ENCODE measurements around the gene JAKMIP1.

Gene JAKMIP1

DNA sequence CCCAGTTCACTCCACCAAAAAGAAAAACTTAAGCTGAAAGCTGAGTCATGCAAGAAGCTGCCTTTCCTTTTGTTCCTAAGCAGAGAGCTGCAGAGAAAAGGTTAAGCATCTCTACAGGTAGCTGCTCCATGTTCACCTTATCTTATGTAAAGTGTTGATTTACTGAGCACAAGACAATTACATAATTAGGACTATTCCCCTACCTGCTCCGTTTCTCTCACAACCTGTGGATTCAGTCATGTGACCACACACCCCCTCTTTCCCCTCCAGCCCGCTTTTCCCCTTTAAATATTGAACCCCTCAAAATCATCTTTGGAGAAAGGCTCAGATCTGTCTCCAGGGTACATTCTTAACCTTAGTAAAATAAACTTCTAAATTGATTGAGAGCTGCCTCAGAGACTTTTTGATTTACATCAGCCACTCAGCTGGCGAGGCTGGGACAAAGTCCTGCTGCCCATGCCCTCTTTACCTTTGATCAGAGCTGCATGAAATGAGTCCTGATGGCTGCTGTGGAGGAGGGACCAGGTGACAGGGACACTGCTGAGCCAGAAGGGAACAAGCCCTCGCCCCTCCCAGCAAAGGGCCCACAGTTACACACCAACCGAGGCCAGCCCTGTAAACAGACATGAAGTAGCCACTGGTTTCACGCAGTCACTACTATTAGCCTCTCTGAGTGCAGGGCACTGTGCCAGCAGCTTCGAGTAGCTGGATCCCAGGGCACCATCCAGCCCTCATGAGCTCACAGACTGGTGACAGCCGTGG lies 128.2 kb downstream of the JAKMIP1 start:
- FAIRE-seq (no peak), DNase-seq (ENCODE audit: insufficient read length, low spot score) (no peak)
- TF ChIP-seq POU2F2 (IDR thresholded peaks at IDR 0.05; ENCODE audit: low read depth, low read length), result no peak

- FAIRE-seq (no peak), DNase-seq (ENCODE audit: insufficient read length, low spot score) (no peak)
- TF ChIP-seq POLR2A (IDR thresholded peaks at IDR 0.05; ENCODE audit: low read depth, low read length) (no peak), POLR2AphosphoS5 (IDR thresholded peaks at IDR 0.05; ENCODE audit: low read depth, low read length) (no peak), SPI1 (IDR thresholded peaks at IDR 0.05; ENCODE audit: low read depth, low read length) (no peak), PAX5 (IDR thresholded peaks at IDR 0.05; ENCODE audit: insufficient read depth, low read length, severe bottlenecking) (no peak), TAF1 (IDR thresholded peaks at IDR 0.05; ENCODE audit: low read depth, low read length) (no peak), POU2F2 (IDR thresholded peaks at IDR 0.05; ENCODE audit: low read depth, low read length) (no peak)
These were observed 129.0 kb downstream of the JAKMIP1 start for GRCh38 chr4:6071191-6071958.

DNA sequence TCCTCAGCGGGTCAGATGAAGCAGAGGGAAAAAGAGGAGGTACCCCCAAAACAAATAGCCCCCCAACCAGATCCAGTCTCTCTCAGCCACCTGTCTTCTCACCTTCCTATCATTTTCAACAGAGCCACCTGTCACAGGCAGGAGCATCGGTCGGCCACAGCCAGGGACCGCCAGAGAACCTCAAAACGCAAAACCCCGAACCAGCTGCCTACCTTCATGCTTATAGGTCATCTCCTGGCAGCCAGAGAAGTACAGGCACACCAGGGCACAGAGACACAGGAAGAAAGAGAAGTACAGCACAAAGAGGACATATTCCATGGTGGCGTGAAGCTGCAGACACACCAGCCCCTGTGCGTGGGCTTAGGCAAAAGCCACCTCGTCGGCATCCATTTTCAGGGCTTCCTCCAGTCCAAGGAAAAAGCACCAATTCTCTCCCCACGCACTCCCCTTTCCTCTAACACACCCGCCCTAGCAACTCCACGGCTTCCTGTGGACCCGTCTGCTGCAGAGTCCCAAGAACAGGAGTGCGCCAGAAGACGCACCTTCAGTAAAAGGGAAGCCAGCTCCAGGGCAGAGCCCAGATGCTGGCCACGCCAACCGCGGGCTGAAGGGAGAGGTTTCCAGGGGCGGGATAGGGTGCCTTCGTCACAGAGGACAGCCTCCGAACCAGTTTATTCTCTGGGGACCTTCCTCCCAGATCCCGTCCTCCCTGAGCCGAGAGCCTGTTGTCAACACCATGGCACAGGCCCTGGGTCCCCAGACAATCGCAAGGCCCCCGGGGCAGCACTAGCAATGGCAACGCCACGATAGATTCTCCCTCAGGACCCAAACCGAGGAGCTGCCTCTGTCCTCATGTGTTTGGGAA lies 130.3 kb downstream of the JAKMIP1 start:
- FAIRE-seq (no peak), DNase-seq (ENCODE audit: insufficient read length, low spot score) (no peak)
- TF ChIP-seq TAF1 (IDR thresholded peaks at IDR 0.05; ENCODE audit: low read depth, low read length) (no peak), SPI1 (IDR thresholded peaks at IDR 0.05; ENCODE audit: low read depth, low read length) (no peak), PAX5 (IDR thresholded peaks at IDR 0.05; ENCODE audit: insufficient read depth, low read length, severe bottlenecking) (no peak), POLR2A (IDR thresholded peaks at IDR 0.05; ENCODE audit: low read depth, low read length) (no peak), POLR2AphosphoS5 (IDR thresholded peaks at IDR 0.05; ENCODE audit: low read depth, low read length) (no peak), POU2F2 (IDR thresholded peaks at IDR 0.05; ENCODE audit: low read depth, low read length) (no peak)

GRCh38 chr4:6068986-6069385 lies 131.4 kb downstream of the JAKMIP1 start:
- no peak for DNase-seq (ENCODE audit: insufficient read length, low spot score)
- TF ChIP-seq POLR2A (IDR thresholded peaks at IDR 0.05; ENCODE audit: low read depth, low read length) (no peak), TAF1 (IDR thresholded peaks at IDR 0.05; ENCODE audit: low read depth, low read length) (no peak), POLR2AphosphoS5 (IDR thresholded peaks at IDR 0.05; ENCODE audit: low read depth, low read length) (no peak), PAX5 (IDR thresholded peaks at IDR 0.05; ENCODE audit: insufficient read depth, low read length, severe bottlenecking) (no peak), POU2F2 (IDR thresholded peaks at IDR 0.05; ENCODE audit: low read depth, low read length) (no peak), SPI1 (IDR thresholded peaks at IDR 0.05; ENCODE audit: low read depth, low read length) (no peak)
- no peak for FAIRE-seq

DNA sequence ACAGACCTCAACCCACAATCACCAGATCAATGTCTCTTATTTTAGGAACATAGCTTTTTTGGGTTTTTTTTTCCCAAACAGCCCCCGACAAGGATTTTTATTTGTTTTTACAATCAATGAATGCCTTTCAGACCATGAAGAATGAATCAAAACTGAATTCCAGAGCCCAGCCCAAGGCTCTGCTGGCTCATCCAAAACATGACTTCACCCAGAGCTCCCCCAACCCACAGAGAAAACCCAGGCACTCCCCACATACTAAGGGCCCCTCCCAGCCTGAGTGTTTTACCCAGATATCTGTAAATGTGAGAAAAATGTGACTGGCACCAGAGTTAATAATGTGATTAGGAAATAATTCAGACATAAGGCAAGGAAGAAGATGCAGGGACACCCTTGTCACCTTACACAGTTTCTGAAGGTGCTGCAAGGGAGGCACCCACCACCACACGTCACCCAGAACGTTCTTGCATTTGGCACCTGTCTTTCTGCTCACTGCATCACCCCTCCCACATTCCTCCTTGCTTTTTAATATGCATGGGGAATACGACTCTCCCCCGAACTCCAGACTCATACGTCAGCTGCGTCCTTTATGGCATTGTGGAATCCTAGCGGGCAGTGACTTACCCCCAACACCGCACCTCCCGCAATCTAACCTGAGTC lies 134.3 kb downstream of the JAKMIP1 start:
- no peak for TF ChIP-seq POU2F2 (IDR thresholded peaks at IDR 0.05; ENCODE audit: low read depth, low read length)
- TF ChIP-seq POLR2A (IDR thresholded peaks at IDR 0.05; ENCODE audit: low read depth, low read length), result no peak
- no peak for TF ChIP-seq SPI1 (IDR thresholded peaks at IDR 0.05; ENCODE audit: low read depth, low read length)
- TF ChIP-seq PAX5 (IDR thresholded peaks at IDR 0.05; ENCODE audit: insufficient read depth, low read length, severe bottlenecking), result no peak
- no peak for TF ChIP-seq POLR2AphosphoS5 (IDR thresholded peaks at IDR 0.05; ENCODE audit: low read depth, low read length)
- TF ChIP-seq TAF1 (IDR thresholded peaks at IDR 0.05; ENCODE audit: low read depth, low read length), result no peak
- DNase-seq (ENCODE audit: insufficient read length, low spot score) (no peak), FAIRE-seq (no peak)

GRCh38 chr4:6065166-6065565 lies 135.2 kb downstream of the JAKMIP1 start:
- no peak for DNase-seq (ENCODE audit: insufficient read length, low spot score)
- FAIRE-seq, result no peak
- TF ChIP-seq SPI1 (IDR thresholded peaks at IDR 0.05; ENCODE audit: low read depth, low read length) (no peak), POU2F2 (IDR thresholded peaks at IDR 0.05; ENCODE audit: low read depth, low read length) (no peak), POLR2AphosphoS5 (IDR thresholded peaks at IDR 0.05; ENCODE audit: low read depth, low read length) (no peak), POLR2A (IDR thresholded peaks at IDR 0.05; ENCODE audit: low read depth, low read length) (no peak), TAF1 (IDR thresholded peaks at IDR 0.05; ENCODE audit: low read depth, low read length) (no peak)

GRCh38 chr4:6064383-6064782 lies 136.0 kb downstream of the JAKMIP1 start:
- FAIRE-seq (no peak), DNase-seq (ENCODE audit: insufficient read length, low spot score) (no peak)
- TF ChIP-seq TAF1 (IDR thresholded peaks at IDR 0.05; ENCODE audit: low read depth, low read length) (no peak), POLR2AphosphoS5 (IDR thresholded peaks at IDR 0.05; ENCODE audit: low read depth, low read length) (no peak), SPI1 (IDR thresholded peaks at IDR 0.05; ENCODE audit: low read depth, low read length) (no peak), POLR2A (IDR thresholded peaks at IDR 0.05; ENCODE audit: low read depth, low read length) (no peak), PAX5 (IDR thresholded peaks at IDR 0.05; ENCODE audit: insufficient read depth, low read length, severe bottlenecking) (no peak), POU2F2 (IDR thresholded peaks at IDR 0.05; ENCODE audit: low read depth, low read length) (no peak)

- no peak for FAIRE-seq
- TF ChIP-seq PAX5 (IDR thresholded peaks at IDR 0.05; ENCODE audit: insufficient read depth, low read length, severe bottlenecking) (no peak), SPI1 (IDR thresholded peaks at IDR 0.05; ENCODE audit: low read depth, low read length) (no peak), POLR2A (IDR thresholded peaks at IDR 0.05; ENCODE audit: low read depth, low read length) (no peak), TAF1 (IDR thresholded peaks at IDR 0.05; ENCODE audit: low read depth, low read length) (no peak), POU2F2 (IDR thresholded peaks at IDR 0.05; ENCODE audit: low read depth, low read length) (no peak)
- DNase-seq (ENCODE audit: insufficient read length, low spot score), result no peak
These were observed 136.7 kb downstream of the JAKMIP1 start for GRCh38 chr4:6063684-6064083.

- FAIRE-seq, result no peak
- TF ChIP-seq POLR2A (IDR thresholded peaks at IDR 0.05; ENCODE audit: low read depth, low read length) (no peak), TAF1 (IDR thresholded peaks at IDR 0.05; ENCODE audit: low read depth, low read length) (no peak), PAX5 (IDR thresholded peaks at IDR 0.05; ENCODE audit: insufficient read depth, low read length, severe bottlenecking) (no peak), POU2F2 (IDR thresholded peaks at IDR 0.05; ENCODE audit: low read depth, low read length) (no peak), POLR2AphosphoS5 (IDR thresholded peaks at IDR 0.05; ENCODE audit: low read depth, low read length) (no peak), SPI1 (IDR thresholded peaks at IDR 0.05; ENCODE audit: low read depth, low read length) (no peak)
- no peak for DNase-seq (ENCODE audit: insufficient read length, low spot score)
These were observed 138.2 kb downstream of the JAKMIP1 start for GRCh38 chr4:6062133-6062532.
